Keratinocyte (primary cell): ENCODE data around the gene PTPRZ1. TPM values are rescaled to one million over a fixed set of nuclear protein-coding genes. Genes with fewer than 3 reads are reported as not detected.

ENCODE experiments used
- DNase-seq: peaks from one replicate; pipeline ENCODE4 v3.0.0-alpha.2; 2011; ENCODE audit warnings: low read depth, missing footprints, low spot score
- FAIRE-seq: peaks from 2 replicates; lab custom pipeline; 2011; peaks lifted over from hg19 to GRCh38; lab: Jason Lieb, UNC
- H2AFZ ChIP-seq: 2 replicates; pipeline ENCODE4 v1.6.0; 2012; ENCODE audit warnings: low read length, control low read depth, inconsistent platforms; ENCODE audit not compliant: control insufficient read depth
- H3K27ac ChIP-seq: 2 replicates; pipeline ENCODE4 v1.5.1; 2011; ENCODE audit warnings: low read length; ENCODE audit not compliant: control insufficient read depth, insufficient read depth
- H3K27me3 ChIP-seq: 3 replicates; pipeline ENCODE4 v1.6.0; 2011; ENCODE audit warnings: low read length; ENCODE audit not compliant: control insufficient read depth, insufficient read depth; ENCODE audit errors: extremely low read depth
- H3K36me3 ChIP-seq, 2 experiments: 2 replicates in 1 of 2; 3 replicates in 1 of 2; pipeline ENCODE4 v1.5.1; 2011; ENCODE audit warnings: low read length in 2 of 2, mild to moderate bottlenecking in 1 of 2; ENCODE audit not compliant: control insufficient read depth in 2 of 2, insufficient read depth in 2 of 2; ENCODE audit errors: extremely low read depth in 1 of 2
- H3K4me1 ChIP-seq: 3 replicates; pipeline ENCODE4 v1.5.1; 2011; ENCODE audit warnings: low read length; ENCODE audit not compliant: control insufficient read depth, insufficient read depth; ENCODE audit errors: extremely low read depth
- H3K4me2 ChIP-seq: 3 replicates; pipeline ENCODE4 v1.6.0; 2011; ENCODE audit warnings: low read depth, low read length; ENCODE audit not compliant: control insufficient read depth, insufficient read depth; ENCODE audit errors: extremely low read depth
- H3K4me3 ChIP-seq, 3 experiments: fragments of 200-600 bp in 1 of 3; sonication (generic) in 1 of 3; 2 replicates in 2 of 3; 3 replicates in 1 of 3; pipeline ENCODE4 v1.5.1; 2011 to 2016; ENCODE audit warnings: low read length in 3 of 3, mild to moderate bottlenecking in 3 of 3, control low read depth in 2 of 3, inconsistent platforms in 1 of 3, low read depth in 1 of 3, mixed read lengths in 1 of 3, mixed run types in 1 of 3, moderate library complexity in 1 of 3; ENCODE audit not compliant: control insufficient read depth in 2 of 3, insufficient read depth in 2 of 3; ENCODE audit errors: extremely low read depth in 1 of 3
- H3K79me2 ChIP-seq: 2 replicates; pipeline ENCODE4 v1.6.0; 2012; ENCODE audit warnings: low read length; ENCODE audit not compliant: control insufficient read depth, insufficient read depth
- H3K9ac ChIP-seq: 3 replicates; pipeline ENCODE4 v1.6.0; 2011; ENCODE audit warnings: low read length; ENCODE audit not compliant: control insufficient read depth, insufficient read depth; ENCODE audit errors: extremely low read depth
- H3K9me1 ChIP-seq: 3 replicates; pipeline ENCODE4 v1.6.0; 2011; ENCODE audit warnings: low read length; ENCODE audit not compliant: control insufficient read depth, insufficient read depth; ENCODE audit errors: extremely low read depth
- H3K9me3 ChIP-seq: 2 replicates; pipeline ENCODE4 v1.5.1; 2012; ENCODE audit warnings: low read depth, low read length; ENCODE audit not compliant: control insufficient read depth
- H4K20me1 ChIP-seq: 3 replicates; pipeline ENCODE4 v1.6.0; 2011; ENCODE audit warnings: low read length; ENCODE audit not compliant: control insufficient read depth, insufficient read depth; ENCODE audit errors: extremely low read depth
- EZH2 ChIP-seq: IDR thresholded peaks from one replicate; pipeline ENCODE4 v1.6.1; 2012; ENCODE audit warnings: inconsistent platforms, mild to moderate bottlenecking, low read length, moderate library complexity
- dilution Hi-C: fragments of 300-500 bp; cut with MboI; formaldehyde crosslinking; loops from one replicate; pipeline ENCODE4 v1.7.0; 2020; ENCODE audit warnings: low sequenced_read_pairs; ENCODE audit not compliant: extremely low pct_ligation_motif_present
- polyA plus RNA-seq, 5 experiments: library from polyadenylated mRNA; depleted of rRNA in 3 of 5; stranded (reverse) in 3 of 5; stranded (forward) in 1 of 5; unstranded in 1 of 5; fragments of >200 nt; gene quantifications; 1 replicate in 1 of 5; 2 replicates in 3 of 5; 3 replicates in 1 of 5; pipeline versions ENCODE4 v1.2.1 to v1.2.3, GENCODE V29; 2011 to 2012; ENCODE audit warnings: missing spikeins in 2 of 5, low read depth in 1 of 5, low replicate concordance in 1 of 5
- TF ChIP-seq, protein P1 (sequence below), 3 experiments: IDR thresholded peaks in 1 of 3; conservative IDR thresholded peaks in 1 of 3; optimal IDR thresholded peaks in 1 of 3; 2 replicates in 2 of 3; 3 replicates in 1 of 3; pipeline versions ENCODE3 to v1.5.1; 2011; ENCODE audit warnings: low read length in 3 of 3, mild to moderate bottlenecking in 3 of 3, moderate library complexity in 2 of 3, control low read depth in 1 of 3, inconsistent platforms in 1 of 3; ENCODE audit not compliant: insufficient read depth in 2 of 3; ENCODE audit errors: extremely low read depth in 1 of 3

The PTPRZ1 gene
- polyA plus RNA-seq, 1 donor (not counting 4 experiments of a cell fraction or from before 2014, with no cell fraction given), result 58.3 TPM

DNA sequence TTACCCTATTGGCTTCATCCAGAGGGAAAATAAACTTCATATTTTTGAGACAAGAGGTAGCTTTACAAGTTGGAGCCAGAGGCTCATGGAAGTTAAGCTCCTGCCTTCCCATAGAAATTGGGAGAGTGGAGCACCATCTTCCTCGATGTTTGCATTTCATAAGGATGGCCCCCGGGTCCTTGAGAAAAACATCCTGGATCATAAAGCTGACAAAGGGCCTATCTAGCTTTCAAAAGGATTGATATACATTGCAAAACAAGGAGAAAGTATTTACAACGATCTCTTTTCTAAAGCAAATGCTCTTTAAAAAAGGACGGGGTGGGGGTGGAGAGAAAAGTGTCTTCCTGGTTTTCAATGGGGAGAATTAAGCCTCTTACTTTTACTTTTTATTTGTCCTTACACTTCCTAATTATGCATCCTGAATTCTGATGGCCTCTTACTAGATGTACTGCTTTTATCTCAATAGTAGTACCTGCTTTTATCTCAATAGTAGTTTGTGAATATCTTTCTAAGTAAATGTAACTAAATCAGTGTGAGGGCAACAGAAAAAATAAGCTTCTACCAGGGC is 65.6 kb downstream of the PTPRZ1 start:
- peak overlapping the region; percentile 39 for H2AFZ ChIP-seq
- DNase-seq, result no peak

DNA sequence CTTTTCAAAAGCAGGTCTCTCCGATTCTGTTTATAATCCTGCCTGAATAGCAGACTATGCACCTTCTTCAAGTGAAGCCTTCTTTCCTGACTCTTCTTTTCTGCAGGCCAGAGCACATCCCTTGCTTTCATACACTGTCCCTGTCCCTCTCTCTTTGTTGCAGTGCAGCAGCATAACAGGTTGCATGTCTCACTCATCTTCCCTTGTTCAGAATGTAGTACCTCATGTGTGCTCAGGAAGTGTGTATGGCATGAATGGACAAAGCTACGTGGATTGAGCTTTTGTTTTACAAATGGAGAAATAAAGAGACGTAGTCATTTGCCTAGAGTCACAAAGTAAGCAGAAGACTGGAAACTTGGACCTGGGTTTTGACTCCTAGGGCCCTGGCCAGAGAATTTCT is 68.0 kb downstream of the PTPRZ1 start:
- H3K79me2 ChIP-seq, result no peaks in the 10 kb centered on the region
- no peaks in the 10 kb centered on the region for H3K9me3 ChIP-seq
- no peak for TF ChIP-seq EZH2
- TF ChIP-seq, protein P1, sequence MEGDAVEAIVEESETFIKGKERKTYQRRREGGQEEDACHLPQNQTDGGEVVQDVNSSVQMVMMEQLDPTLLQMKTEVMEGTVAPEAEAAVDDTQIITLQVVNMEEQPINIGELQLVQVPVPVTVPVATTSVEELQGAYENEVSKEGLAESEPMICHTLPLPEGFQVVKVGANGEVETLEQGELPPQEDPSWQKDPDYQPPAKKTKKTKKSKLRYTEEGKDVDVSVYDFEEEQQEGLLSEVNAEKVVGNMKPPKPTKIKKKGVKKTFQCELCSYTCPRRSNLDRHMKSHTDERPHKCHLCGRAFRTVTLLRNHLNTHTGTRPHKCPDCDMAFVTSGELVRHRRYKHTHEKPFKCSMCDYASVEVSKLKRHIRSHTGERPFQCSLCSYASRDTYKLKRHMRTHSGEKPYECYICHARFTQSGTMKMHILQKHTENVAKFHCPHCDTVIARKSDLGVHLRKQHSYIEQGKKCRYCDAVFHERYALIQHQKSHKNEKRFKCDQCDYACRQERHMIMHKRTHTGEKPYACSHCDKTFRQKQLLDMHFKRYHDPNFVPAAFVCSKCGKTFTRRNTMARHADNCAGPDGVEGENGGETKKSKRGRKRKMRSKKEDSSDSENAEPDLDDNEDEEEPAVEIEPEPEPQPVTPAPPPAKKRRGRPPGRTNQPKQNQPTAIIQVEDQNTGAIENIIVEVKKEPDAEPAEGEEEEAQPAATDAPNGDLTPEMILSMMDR (optimal IDR thresholded peaks at IDR 0.05 in 1 of 3, IDR thresholded peaks at IDR 0.05 in 1 of 3, conservative IDR thresholded peaks at IDR 0.05 in 1 of 3; ENCODE audit: extremely low read depth in 1 of 3, insufficient read depth in 2 of 3, low read length in 3 of 3), result no peak
- dilution Hi-C loops, result no loop called here
- H3K9me1 ChIP-seq, result no peaks in the 10 kb centered on the region
- H4K20me1 ChIP-seq, result no peaks in the 10 kb centered on the region
- H3K27ac ChIP-seq, result peak overlapping the region; percentile 19
- no peaks in the 10 kb centered on the region for H3K27me3 ChIP-seq
- H3K4me2 ChIP-seq, result peak overlapping the region; percentile 53
- peak overlapping the region in 1 of 3 experiments; percentile 13 for H3K4me3 ChIP-seq
- H3K36me3 ChIP-seq, result peaks cover 0 to 2% of the 10 kb centered on the region in 2 experiments
- FAIRE-seq (peak; percentile 94), DNase-seq (no peak)
- H3K9ac ChIP-seq, result no peak overlapping the region
- H2AFZ ChIP-seq, result peak overlapping the region; percentile 73
- peaks cover 44% of the 10 kb centered on the region for H3K4me1 ChIP-seq

More for the DNA sequence above, 65.6 kb downstream of the PTPRZ1 start:
- Histone ChIP-seq H3K27ac (no peak overlapping the region), H3K27me3 (no peaks in the 10 kb centered on the region), H3K4me3 (no peak overlapping the region), H3K79me2 (no peaks in the 10 kb centered on the region), H3K9me1 (no peaks in the 10 kb centered on the region), H3K9me3 (no peaks in the 10 kb centered on the region), H3K4me2 (peak overlapping the region; percentile 18), H3K9ac (no peak overlapping the region), H4K20me1 (no peaks in the 10 kb centered on the region), H3K36me3 (peaks cover 0 to 2% of the 10 kb centered on the region in 2 experiments), H3K4me1 (peaks cover 27% of the 10 kb centered on the region)
- no peak for FAIRE-seq
- no peak for TF ChIP-seq EZH2
- TF ChIP-seq, protein P1 (optimal IDR thresholded peaks at IDR 0.05 in 1 of 3, IDR thresholded peaks at IDR 0.05 in 1 of 3, conservative IDR thresholded peaks at IDR 0.05 in 1 of 3; ENCODE audit: extremely low read depth in 1 of 3, insufficient read depth in 2 of 3, low read length in 3 of 3), result no peak
- dilution Hi-C loops, result no loop called here
